ENCODE results near the gene SLC25A10. TPM values are rescaled to one million over a fixed set of nuclear protein-coding genes. Genes with fewer than 3 reads are reported as not detected.

SLC25A10 gene
- total RNA-seq, 1 donor from 2014 or later, result 11.1 TPM

GRCh38 chr17:81741594-81742452 lies 29.7 kb downstream of the SLC25A10 start:
- DNase-seq (ENCODE audit: low read depth), result no peak

Small RNA genes lying within 50 kb of the gene (microRNA-seq; reads per million reads assigned to microRNA genes)
- 0.48 reads per million for gene MIR6786

Other genes with a start within 250 kb of the SLC25A10 start
- gene ACTG1, start 199.5 kb upstream of the SLC25A10 start, total RNA-seq, result 1,458 and 1,934 TPM in 2 replicates
- gene FSCN2, start 183.9 kb upstream of the SLC25A10 start, total RNA-seq, result 1.5 and 3.0 TPM in 2 replicates
- gene FAAP100, start 159.9 kb upstream of the SLC25A10 start, total RNA-seq, result 29.3 and 44.2 TPM in 2 replicates
- 94.7 and 96.8 TPM in 2 replicates for gene NPLOC4, start 75.2 kb upstream of the SLC25A10 start, total RNA-seq
- 7.3 and 10.6 TPM in 2 replicates for gene TSPAN10, start 75.1 kb upstream of the SLC25A10 start, total RNA-seq
- gene PDE6G, start 55.7 kb upstream of the SLC25A10 start, total RNA-seq, result not detected in 2 replicates
- gene OXLD1, start 45.7 kb upstream of the SLC25A10 start, total RNA-seq, result 33.8 and 35.7 TPM in 2 replicates
- 12.5 and 16.5 TPM in 2 replicates for gene CCDC137, start 45.5 kb upstream of the SLC25A10 start, total RNA-seq
- 29.4 and 38.5 TPM in 2 replicates for gene ARL16, start 28.5 kb upstream of the SLC25A10 start, total RNA-seq
- 101 and 123 TPM in 2 replicates for gene HGS, start 28.3 kb upstream of the SLC25A10 start, total RNA-seq
- gene MRPL12, start 8.9 kb upstream of the SLC25A10 start, total RNA-seq, result 16.2 and 26.6 TPM in 2 replicates
- not detected in 2 replicates for gene GCGR, start 91.9 kb downstream of the SLC25A10 start, total RNA-seq
- gene MCRIP1, start 121.0 kb downstream of the SLC25A10 start, total RNA-seq, result 100 and 132 TPM in 2 replicates
- gene PPP1R27, start 122.8 kb downstream of the SLC25A10 start, total RNA-seq, result 12.7 and 29.7 TPM in 2 replicates
- gene P4HB, start 148.3 kb downstream of the SLC25A10 start, total RNA-seq, result 1,674 and 2,691 TPM in 2 replicates
- gene ARHGDIA, start 159.1 kb downstream of the SLC25A10 start, total RNA-seq, result 157 and 161 TPM in 2 replicates
- gene ALYREF, start 179.3 kb downstream of the SLC25A10 start, total RNA-seq, result 94.5 and 96.3 TPM in 2 replicates
- 190 and 212 TPM in 2 replicates for gene ANAPC11, start 179.4 kb downstream of the SLC25A10 start, total RNA-seq
- 1.3 and 6.1 TPM in 2 replicates for gene NPB, start 190.0 kb downstream of the SLC25A10 start, total RNA-seq
- gene PCYT2, start 199.1 kb downstream of the SLC25A10 start, total RNA-seq, result 67.4 and 88.5 TPM in 2 replicates
- 19.2 and 20.3 TPM in 2 replicates for gene SIRT7, start 205.9 kb downstream of the SLC25A10 start, total RNA-seq
- gene MAFG, start 215.5 kb downstream of the SLC25A10 start, total RNA-seq, result 48.9 and 61.0 TPM in 2 replicates
- 120 and 223 TPM in 2 replicates for gene PYCR1, start 225.0 kb downstream of the SLC25A10 start, total RNA-seq
- gene MYADML2, start 234.9 kb downstream of the SLC25A10 start, total RNA-seq, result 0.16 and 1.3 TPM in 2 replicates
- 0.53 and 1.2 TPM in 2 replicates for gene NOTUM, start 248.9 kb downstream of the SLC25A10 start, total RNA-seq

Data from myocyte (in vitro differentiated cells).